Vagina (tissue), 2 donors: ENCODE results near the gene MRPL39. TPM values are rescaled to one million over a fixed set of nuclear protein-coding genes. Genes with fewer than 3 reads are reported as not detected.
A peak's percentile ranks its signal among the peaks of the same experiment; 100 is the strongest.
"Not testable (repeated sequence)": the region's sequence is repeated elsewhere in the genome, so short reads cannot be mapped to it uniquely, and the experiment has no call there.

Experiments
- DNase-seq, 2 donors: peaks; one replicate each; pipeline ENCODE4 v3.0.0-alpha.2; 2017; ENCODE audit errors: extremely low spot score in 2 of 2
- H3K27ac ChIP-seq: fragments of 200-600 bp; sonication (generic); one replicate; pipeline ENCODE4 v1.5.1; 2019
- H3K27me3 ChIP-seq: fragments of 200-600 bp; sonication (generic); one replicate; pipeline ENCODE4 v1.5.1; 2019
- H3K36me3 ChIP-seq, 2 donors: fragments of 200-600 bp; sonication (generic); one replicate each; pipeline ENCODE4 v1.5.1; 2017 to 2019
- H3K4me1 ChIP-seq: fragments of 200-600 bp; sonication (generic); one replicate; pipeline ENCODE4 v1.5.1; 2019
- H3K4me3 ChIP-seq, 2 donors: fragments of 200-600 bp; sonication (generic); 1 replicate in 1 of 2; 2 replicates in 1 of 2; pipeline ENCODE4 v1.5.1; 2016 to 2019
- H3K9me3 ChIP-seq: fragments of 200-600 bp; sonication (generic); one replicate; pipeline ENCODE4 v1.5.1; 2019
- CTCF ChIP-seq, 3 experiments: fragments of 450-650 bp in 2 of 3; fragments of 200-600 bp in 1 of 3; sonication (generic) in 1 of 3; IDR thresholded peaks; one replicate each; pipeline ENCODE4 v1.5.1; 2017 to 2019; ENCODE audit warnings: antibody characterized with exemption in 3 of 3, mild to moderate bottlenecking in 2 of 3, moderate library complexity in 2 of 3
- POLR2A ChIP-seq, 2 donors: fragments of 450-650 bp; IDR thresholded peaks; one replicate each; pipeline ENCODE4 v1.6.1; 2017; ENCODE audit warnings: antibody characterized with exemption in 2 of 2, mild to moderate bottlenecking in 2 of 2, moderate library complexity in 2 of 2
- POLR2AphosphoS5 ChIP-seq, 2 donors: sonication (generic); formaldehyde crosslinking; IDR thresholded peaks; one replicate each; pipeline ENCODE4 v1.9.0; 2017; ENCODE audit warnings: antibody characterized with exemption in 2 of 2, mild to moderate bottlenecking in 2 of 2, low read depth in 1 of 2; ENCODE audit not compliant: insufficient read depth in 1 of 2
- intact Hi-C: fragments of 100-400 bp; cut with DNase I; formaldehyde crosslinking; loops from one replicate; pipeline ENCODE4 v1.15.1; 2023
- total RNA-seq: library from RNA; depleted of rRNA; stranded (reverse); fragments of >200 nt; gene quantifications from one replicate; pipeline ENCODE4 v1.2.3, GENCODE V29; 2016

Gene MRPL39
- total RNA-seq, 1 donor from 2014 or later: 8.8 TPM

- intact Hi-C loops: no loop called here
- DNase-seq: no peak
- TF ChIP-seq POLR2A (IDR thresholded peaks at IDR 0.05) (no peak), POLR2AphosphoS5 (IDR thresholded peaks at IDR 0.05; ENCODE audit: insufficient read depth in 1 of 2, low read depth in 1 of 2) (no peak), CTCF (IDR thresholded peaks at IDR 0.05) (no peak)
- Histone ChIP-seq H3K9me3 (no peaks in the 10 kb centered on the region), H3K4me1 (no peaks in the 10 kb centered on the region), H3K27me3 (no peaks in the 10 kb centered on the region), H3K4me3 (no peak overlapping the region), H3K27ac (no peak overlapping the region), H3K36me3 (no peaks in the 10 kb centered on the region)
Observed at GRCh38 chr21:25632296-25632695, 25.0 kb upstream of the MRPL39 start.

- H3K36me3 ChIP-seq: no peaks in the 10 kb centered on the region
- H3K4me3 ChIP-seq: no peak overlapping the region
- no peak for DNase-seq
- no peak for TF ChIP-seq CTCF (IDR thresholded peaks at IDR 0.05)
- peak in 1 of 2 donors; percentile 52 for TF ChIP-seq POLR2AphosphoS5 (IDR thresholded peaks at IDR 0.05; ENCODE audit: insufficient read depth in 1 of 2, low read depth in 1 of 2)
- H3K27ac ChIP-seq: no peak overlapping the region
- no peaks in the 10 kb centered on the region for H3K4me1 ChIP-seq
- intact Hi-C loops: no loop called here
- H3K27me3 ChIP-seq: no peaks in the 10 kb centered on the region
- H3K9me3 ChIP-seq: no peaks in the 10 kb centered on the region
Observed at GRCh38 chr21:25626757-25627156, 19.5 kb upstream of the MRPL39 start.

- H3K36me3 ChIP-seq, H3K9me3 ChIP-seq, H3K4me1 ChIP-seq, DNase-seq, H3K27ac ChIP-seq, H3K27me3 ChIP-seq, intact Hi-C loops, H3K4me3 ChIP-seq: not testable (repeated sequence)
Observed at GRCh38 chr21:25625776-25626555, 18.7 kb upstream of the MRPL39 start.

GRCh38 chr21:25625036-25625435 lies 17.8 kb upstream of the MRPL39 start:
- no peak for TF ChIP-seq POLR2AphosphoS5 (IDR thresholded peaks at IDR 0.05; ENCODE audit: insufficient read depth in 1 of 2, low read depth in 1 of 2)
- TF ChIP-seq POLR2A (IDR thresholded peaks at IDR 0.05): no peak
- TF ChIP-seq CTCF (IDR thresholded peaks at IDR 0.05): no peak
- H3K36me3 ChIP-seq: no peaks in the 10 kb centered on the region
- H3K9me3 ChIP-seq: no peaks in the 10 kb centered on the region
- H3K4me1 ChIP-seq: no peaks in the 10 kb centered on the region
- no peak overlapping the region for H3K27ac ChIP-seq
- no peaks in the 10 kb centered on the region for H3K27me3 ChIP-seq
- no peak for DNase-seq
- no peak overlapping the region for H3K4me3 ChIP-seq
- intact Hi-C loops: no loop called here

GRCh38 chr21:25624511-25624910 lies 17.2 kb upstream of the MRPL39 start:
- no peaks in the 10 kb centered on the region for H3K4me1 ChIP-seq
- H3K27me3 ChIP-seq: no peaks in the 10 kb centered on the region
- TF ChIP-seq POLR2AphosphoS5 (IDR thresholded peaks at IDR 0.05; ENCODE audit: insufficient read depth in 1 of 2, low read depth in 1 of 2): no peak
- TF ChIP-seq CTCF (IDR thresholded peaks at IDR 0.05): no peak
- TF ChIP-seq POLR2A (IDR thresholded peaks at IDR 0.05): no peak
- no peaks in the 10 kb centered on the region for H3K9me3 ChIP-seq
- no peak overlapping the region for H3K27ac ChIP-seq
- no peaks in the 10 kb centered on the region for H3K36me3 ChIP-seq
- intact Hi-C loops: no loop called here
- H3K4me3 ChIP-seq: no peak overlapping the region
- no peak for DNase-seq
